GM12873 (cell line): Measurements from ENCODE around the gene SRL.

Source experiments
- TF ChIP-seq, protein P1 (sequence below): IDR thresholded peaks from 2 replicates; pipeline ENCODE4 v1.5.1; 2012; ENCODE audit warnings: low read depth, mild to moderate bottlenecking, moderate library complexity, low read length, control low read depth; ENCODE audit not compliant: insufficient read depth; ENCODE audit errors: missing control alignments

Gene SRL

GRCh38 chr16:4257646-4258556 is 16.0 kb upstream of the SRL start:
- TF ChIP-seq, protein P1, sequence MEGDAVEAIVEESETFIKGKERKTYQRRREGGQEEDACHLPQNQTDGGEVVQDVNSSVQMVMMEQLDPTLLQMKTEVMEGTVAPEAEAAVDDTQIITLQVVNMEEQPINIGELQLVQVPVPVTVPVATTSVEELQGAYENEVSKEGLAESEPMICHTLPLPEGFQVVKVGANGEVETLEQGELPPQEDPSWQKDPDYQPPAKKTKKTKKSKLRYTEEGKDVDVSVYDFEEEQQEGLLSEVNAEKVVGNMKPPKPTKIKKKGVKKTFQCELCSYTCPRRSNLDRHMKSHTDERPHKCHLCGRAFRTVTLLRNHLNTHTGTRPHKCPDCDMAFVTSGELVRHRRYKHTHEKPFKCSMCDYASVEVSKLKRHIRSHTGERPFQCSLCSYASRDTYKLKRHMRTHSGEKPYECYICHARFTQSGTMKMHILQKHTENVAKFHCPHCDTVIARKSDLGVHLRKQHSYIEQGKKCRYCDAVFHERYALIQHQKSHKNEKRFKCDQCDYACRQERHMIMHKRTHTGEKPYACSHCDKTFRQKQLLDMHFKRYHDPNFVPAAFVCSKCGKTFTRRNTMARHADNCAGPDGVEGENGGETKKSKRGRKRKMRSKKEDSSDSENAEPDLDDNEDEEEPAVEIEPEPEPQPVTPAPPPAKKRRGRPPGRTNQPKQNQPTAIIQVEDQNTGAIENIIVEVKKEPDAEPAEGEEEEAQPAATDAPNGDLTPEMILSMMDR = no peak

- TF ChIP-seq, protein P1 = no peak
Measured at GRCh38 chr16:4253394-4254150, 11.7 kb upstream of the SRL start.

- TF ChIP-seq, protein P1 = no peak
Measured at GRCh38 chr16:4249530-4250308, 7.8 kb upstream of the SRL start.

- TF ChIP-seq, protein P1 = no peak
Measured at GRCh38 chr16:4247460-4247784, 5.5 kb upstream of the SRL start.

GRCh38 chr16:4246777-4247459 is 5.0 kb upstream of the SRL start:
- TF ChIP-seq, protein P1 = no peak

DNA sequence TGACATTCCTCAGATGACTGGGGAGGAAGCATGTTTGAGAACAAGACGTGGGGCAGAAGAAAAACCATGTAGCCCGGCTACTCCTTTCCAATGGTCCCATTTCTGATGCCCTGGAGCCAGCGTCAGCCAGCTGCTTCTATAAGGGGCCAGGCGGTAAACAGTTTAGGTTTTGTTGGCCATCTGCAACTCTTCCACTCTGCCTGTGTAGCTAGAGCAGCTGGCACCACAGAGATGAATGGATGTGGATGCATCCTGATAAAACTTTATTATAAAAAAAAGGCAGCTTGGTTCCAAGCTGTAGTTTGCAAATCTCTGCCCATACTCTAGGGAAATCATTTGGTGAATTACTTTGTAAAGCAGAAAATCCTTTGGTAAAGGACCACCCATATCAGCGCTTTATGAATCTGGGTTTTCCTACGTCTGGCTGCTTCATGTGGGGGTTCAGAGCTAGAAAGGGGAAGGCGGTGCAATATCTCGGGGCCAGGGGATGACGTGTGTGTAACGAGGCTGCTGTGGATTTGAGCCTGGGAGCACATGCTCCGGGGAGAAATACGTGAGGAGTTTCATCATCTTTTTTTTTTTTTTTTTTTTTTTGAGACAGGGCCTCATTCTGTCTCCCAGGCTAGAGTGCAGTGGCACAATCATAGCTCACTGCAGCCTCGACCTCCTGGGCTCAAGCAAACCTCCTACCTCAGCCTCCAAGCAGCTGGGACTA is 3.4 kb upstream of the SRL start:
- TF ChIP-seq, protein P1 = no peak
